Measurements from ENCODE around the gene KCNF1. TPM values are rescaled to one million over a fixed set of nuclear protein-coding genes. Genes with fewer than 3 reads are reported as not detected.

Gene KCNF1
- total RNA-seq, 1 experiment from 2014 or later: 1.2 TPM

DNA sequence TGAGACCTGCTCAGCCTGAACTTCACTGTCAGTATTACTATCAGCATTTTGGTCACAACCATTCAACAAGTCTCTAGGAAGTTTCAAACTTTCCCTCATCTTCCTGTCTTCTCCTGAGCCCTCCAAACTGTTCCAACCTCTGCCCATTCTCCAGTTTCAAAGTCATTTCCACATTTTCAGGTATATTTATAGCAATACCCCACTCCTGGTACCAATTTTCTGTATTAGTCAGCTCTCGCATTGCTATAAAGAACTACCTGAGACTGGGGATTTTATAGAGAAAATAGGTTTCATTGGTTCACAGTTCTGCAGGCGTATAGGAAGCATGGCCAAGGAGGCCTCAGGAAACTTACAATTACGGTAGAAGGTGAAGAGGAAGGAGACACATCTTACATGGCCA, 27.3 kb downstream of the KCNF1 start:
- peaks cover 11% of the 10 kb centered on the region for H3K36me3 Mint-ChIP-seq
- H3K4me1 Mint-ChIP-seq: peaks cover 31% of the 10 kb centered on the region
- no peak overlapping the region for H3K27ac Mint-ChIP-seq
- no peak for DNase-seq (ENCODE audit: low spot score)
- no peak overlapping the region for H3K4me3 Mint-ChIP-seq
- TF ChIP-seq ZNF671 (CRISPR knock-in tag; IDR thresholded peaks at IDR 0.05) (no peak), CREB1 (CRISPR knock-in tag; IDR thresholded peaks at IDR 0.05) (no peak), TEAD1 (CRISPR knock-in tag; IDR thresholded peaks at IDR 0.05) (no peak), JAZF1 (CRISPR knock-in tag; IDR thresholded peaks at IDR 0.05) (no peak), NR2C2 (CRISPR knock-in tag; IDR thresholded peaks at IDR 0.05) (no peak), RORB (CRISPR knock-in tag; IDR thresholded peaks at IDR 0.05) (no peak), ZNF317 (CRISPR knock-in tag; IDR thresholded peaks at IDR 0.05; ENCODE audit: borderline replicate concordance, low read depth) (no peak), SP1 (CRISPR knock-in tag; conservative IDR thresholded peaks at IDR 0.05) (no peak), GABPB1 (CRISPR knock-in tag; IDR thresholded peaks at IDR 0.05) (no peak), HMGA2 (CRISPR knock-in tag; IDR thresholded peaks at IDR 0.05) (no peak), NFE2L1 (CRISPR knock-in tag; IDR thresholded peaks at IDR 0.05) (no peak)
- TF ChIP-seq, protein P1, sequence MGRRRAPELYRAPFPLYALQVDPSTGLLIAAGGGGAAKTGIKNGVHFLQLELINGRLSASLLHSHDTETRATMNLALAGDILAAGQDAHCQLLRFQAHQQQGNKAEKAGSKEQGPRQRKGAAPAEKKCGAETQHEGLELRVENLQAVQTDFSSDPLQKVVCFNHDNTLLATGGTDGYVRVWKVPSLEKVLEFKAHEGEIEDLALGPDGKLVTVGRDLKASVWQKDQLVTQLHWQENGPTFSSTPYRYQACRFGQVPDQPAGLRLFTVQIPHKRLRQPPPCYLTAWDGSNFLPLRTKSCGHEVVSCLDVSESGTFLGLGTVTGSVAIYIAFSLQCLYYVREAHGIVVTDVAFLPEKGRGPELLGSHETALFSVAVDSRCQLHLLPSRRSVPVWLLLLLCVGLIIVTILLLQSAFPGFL (CRISPR knock-in tag; IDR thresholded peaks at IDR 0.05; ENCODE audit: borderline replicate concordance): no peak
- TF ChIP-seq, protein P2, sequence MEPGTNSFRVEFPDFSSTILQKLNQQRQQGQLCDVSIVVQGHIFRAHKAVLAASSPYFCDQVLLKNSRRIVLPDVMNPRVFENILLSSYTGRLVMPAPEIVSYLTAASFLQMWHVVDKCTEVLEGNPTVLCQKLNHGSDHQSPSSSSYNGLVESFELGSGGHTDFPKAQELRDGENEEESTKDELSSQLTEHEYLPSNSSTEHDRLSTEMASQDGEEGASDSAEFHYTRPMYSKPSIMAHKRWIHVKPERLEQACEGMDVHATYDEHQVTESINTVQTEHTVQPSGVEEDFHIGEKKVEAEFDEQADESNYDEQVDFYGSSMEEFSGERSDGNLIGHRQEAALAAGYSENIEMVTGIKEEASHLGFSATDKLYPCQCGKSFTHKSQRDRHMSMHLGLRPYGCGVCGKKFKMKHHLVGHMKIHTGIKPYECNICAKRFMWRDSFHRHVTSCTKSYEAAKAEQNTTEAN (CRISPR knock-in tag; IDR thresholded peaks at IDR 0.05): no peak
- TF ChIP-seq, protein P3, sequence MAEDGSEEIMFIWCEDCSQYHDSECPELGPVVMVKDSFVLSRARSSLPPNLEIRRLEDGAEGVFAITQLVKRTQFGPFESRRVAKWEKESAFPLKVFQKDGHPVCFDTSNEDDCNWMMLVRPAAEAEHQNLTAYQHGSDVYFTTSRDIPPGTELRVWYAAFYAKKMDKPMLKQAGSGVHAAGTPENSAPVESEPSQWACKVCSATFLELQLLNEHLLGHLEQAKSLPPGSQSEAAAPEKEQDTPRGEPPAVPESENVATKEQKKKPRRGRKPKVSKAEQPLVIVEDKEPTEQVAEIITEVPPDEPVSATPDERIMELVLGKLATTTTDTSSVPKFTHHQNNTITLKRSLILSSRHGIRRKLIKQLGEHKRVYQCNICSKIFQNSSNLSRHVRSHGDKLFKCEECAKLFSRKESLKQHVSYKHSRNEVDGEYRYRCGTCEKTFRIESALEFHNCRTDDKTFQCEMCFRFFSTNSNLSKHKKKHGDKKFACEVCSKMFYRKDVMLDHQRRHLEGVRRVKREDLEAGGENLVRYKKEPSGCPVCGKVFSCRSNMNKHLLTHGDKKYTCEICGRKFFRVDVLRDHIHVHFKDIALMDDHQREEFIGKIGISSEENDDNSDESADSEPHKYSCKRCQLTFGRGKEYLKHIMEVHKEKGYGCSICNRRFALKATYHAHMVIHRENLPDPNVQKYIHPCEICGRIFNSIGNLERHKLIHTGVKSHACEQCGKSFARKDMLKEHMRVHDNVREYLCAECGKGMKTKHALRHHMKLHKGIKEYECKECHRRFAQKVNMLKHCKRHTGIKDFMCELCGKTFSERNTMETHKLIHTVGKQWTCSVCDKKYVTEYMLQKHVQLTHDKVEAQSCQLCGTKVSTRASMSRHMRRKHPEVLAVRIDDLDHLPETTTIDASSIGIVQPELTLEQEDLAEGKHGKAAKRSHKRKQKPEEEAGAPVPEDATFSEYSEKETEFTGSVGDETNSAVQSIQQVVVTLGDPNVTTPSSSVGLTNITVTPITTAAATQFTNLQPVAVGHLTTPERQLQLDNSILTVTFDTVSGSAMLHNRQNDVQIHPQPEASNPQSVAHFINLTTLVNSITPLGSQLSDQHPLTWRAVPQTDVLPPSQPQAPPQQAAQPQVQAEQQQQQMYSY (CRISPR knock-in tag; IDR thresholded peaks at IDR 0.05): no peak
- TF ChIP-seq, protein P4, sequence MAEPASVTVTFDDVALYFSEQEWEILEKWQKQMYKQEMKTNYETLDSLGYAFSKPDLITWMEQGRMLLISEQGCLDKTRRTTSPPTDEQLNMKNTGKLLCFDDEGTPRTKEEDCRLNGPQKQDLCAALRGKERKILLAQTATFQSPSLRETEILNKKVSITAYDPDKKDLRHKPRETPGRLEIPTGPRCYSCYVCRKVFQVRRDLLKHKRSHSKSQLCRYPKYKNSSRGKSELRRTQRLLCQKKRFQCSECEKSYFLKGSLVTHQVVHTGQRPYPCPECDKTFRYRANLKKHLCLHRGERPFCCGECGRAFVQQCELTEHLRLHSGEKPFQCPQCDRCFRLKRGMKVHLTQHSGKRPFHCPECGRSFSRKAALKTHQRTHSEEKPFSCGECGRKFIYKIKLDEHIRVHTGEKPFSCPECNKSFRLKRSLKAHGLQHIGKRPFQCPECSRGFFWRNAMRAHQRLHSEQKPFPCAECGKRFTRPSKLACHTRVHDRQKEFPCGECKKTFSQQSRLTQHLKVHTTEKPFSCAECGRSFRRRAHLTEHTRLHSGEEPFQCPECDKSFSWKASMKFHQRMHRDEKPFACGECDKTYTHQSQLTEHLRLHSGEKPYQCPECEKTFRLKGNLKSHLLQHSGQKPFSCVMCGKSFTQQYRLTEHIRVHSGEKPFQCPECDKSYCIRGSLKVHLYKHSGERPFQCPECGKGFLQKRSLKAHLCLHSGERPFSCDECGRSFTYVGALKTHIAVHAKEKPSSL (CRISPR knock-in tag; conservative IDR thresholded peaks at IDR 0.05): no peak
- TF ChIP-seq, protein P5, sequence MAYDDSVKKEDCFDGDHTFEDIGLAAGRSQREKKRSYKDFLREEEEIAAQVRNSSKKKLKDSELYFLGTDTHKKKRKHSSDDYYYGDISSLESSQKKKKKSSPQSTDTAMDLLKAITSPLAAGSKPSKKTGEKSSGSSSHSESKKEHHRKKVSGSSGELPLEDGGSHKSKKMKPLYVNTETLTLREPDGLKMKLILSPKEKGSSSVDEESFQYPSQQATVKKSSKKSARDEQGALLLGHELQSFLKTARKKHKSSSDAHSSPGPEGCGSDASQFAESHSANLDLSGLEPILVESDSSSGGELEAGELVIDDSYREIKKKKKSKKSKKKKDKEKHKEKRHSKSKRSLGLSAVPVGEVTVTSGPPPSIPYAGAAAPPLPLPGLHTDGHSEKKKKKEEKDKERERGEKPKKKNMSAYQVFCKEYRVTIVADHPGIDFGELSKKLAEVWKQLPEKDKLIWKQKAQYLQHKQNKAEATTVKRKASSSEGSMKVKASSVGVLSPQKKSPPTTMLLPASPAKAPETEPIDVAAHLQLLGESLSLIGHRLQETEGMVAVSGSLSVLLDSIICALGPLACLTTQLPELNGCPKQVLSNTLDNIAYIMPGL (CRISPR knock-in tag; IDR thresholded peaks at IDR 0.05): no peak
- ChIA-PET POLR2A (no interaction called here), CTCF (interaction anchor here (1.4 kb wide), 1 partner anchor 29 kb away, joined by 4 read pairs; no protein-coding TSS in a partner anchor)
- H3K27me3 Mint-ChIP-seq (ENCODE audit: low read depth): peaks cover 4% of the 10 kb centered on the region; the same call in 1 of the 2 replicates
- no peak for ATAC-seq
- H3K9me3 Mint-ChIP-seq: peaks cover 22% of the 10 kb centered on the region

DNA sequence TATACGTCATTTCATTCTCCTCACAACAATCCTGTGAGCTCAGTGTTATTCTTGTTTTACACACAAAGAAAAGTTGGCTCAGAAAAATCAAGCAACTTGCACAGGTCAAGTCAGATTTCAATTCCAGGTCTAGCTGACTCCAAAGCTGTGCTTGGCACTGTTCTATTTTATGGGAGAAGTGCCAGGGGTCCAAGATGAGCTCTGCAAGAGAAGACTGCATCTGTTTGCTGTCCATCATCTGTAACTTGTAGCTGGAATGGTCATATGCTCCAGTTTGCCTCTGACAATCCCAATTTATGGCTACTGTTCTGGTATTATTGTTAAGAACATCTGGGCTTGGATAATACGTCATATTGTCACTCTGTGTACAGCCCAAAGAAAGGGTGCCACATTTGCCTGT, 28.9 kb downstream of the KCNF1 start:
- Mint-ChIP-seq H3K27me3 (ENCODE audit: low read depth) (peaks cover 4% of the 10 kb centered on the region; the same call in 1 of the 2 replicates), H3K36me3 (peaks cover 11% of the 10 kb centered on the region), H3K4me3 (no peak overlapping the region), H3K27ac (no peak overlapping the region), H3K9me3 (peaks cover 26% of the 10 kb centered on the region), H3K4me1 (peaks cover 18% of the 10 kb centered on the region)
- TF ChIP-seq RELA (CRISPR knock-in tag; IDR thresholded peaks at IDR 0.05; ENCODE audit: borderline replicate concordance) (no peak), FOXP1 (CRISPR knock-in tag; IDR thresholded peaks at IDR 0.05; ENCODE audit: borderline replicate concordance) (no peak), SMAD3 (CRISPR knock-in tag; IDR thresholded peaks at IDR 0.05; ENCODE audit: borderline replicate concordance) (no peak), NFE2L1 (CRISPR knock-in tag; IDR thresholded peaks at IDR 0.05) (no peak), FOXJ3 (CRISPR knock-in tag; IDR thresholded peaks at IDR 0.05; ENCODE audit: borderline replicate concordance) (no peak), NR2C2 (CRISPR knock-in tag; IDR thresholded peaks at IDR 0.05) (no peak), MXD4 (CRISPR knock-in tag; IDR thresholded peaks at IDR 0.05; ENCODE audit: borderline replicate concordance) (no peak), ZNF219 (CRISPR knock-in tag; IDR thresholded peaks at IDR 0.05; ENCODE audit: borderline replicate concordance) (no peak), ZNF416 (CRISPR knock-in tag; IDR thresholded peaks at IDR 0.05) (no peak)
- TF ChIP-seq, protein P5 (CRISPR knock-in tag; IDR thresholded peaks at IDR 0.05): no peak
- TF ChIP-seq, protein P6, sequence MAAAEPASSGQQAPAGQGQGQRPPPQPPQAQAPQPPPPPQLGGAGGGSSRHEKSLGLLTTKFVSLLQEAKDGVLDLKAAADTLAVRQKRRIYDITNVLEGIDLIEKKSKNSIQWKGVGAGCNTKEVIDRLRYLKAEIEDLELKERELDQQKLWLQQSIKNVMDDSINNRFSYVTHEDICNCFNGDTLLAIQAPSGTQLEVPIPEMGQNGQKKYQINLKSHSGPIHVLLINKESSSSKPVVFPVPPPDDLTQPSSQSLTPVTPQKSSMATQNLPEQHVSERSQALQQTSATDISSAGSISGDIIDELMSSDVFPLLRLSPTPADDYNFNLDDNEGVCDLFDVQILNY (CRISPR knock-in tag; IDR thresholded peaks at IDR 0.05): no peak
- POLR2A ChIA-PET: interaction anchor here (0.7 kb wide), 1 partner anchor 12 kb away, joined by 3 read pairs; no protein-coding TSS in a partner anchor
- CTCF ChIA-PET: no interaction called here
- ATAC-seq (no peak), DNase-seq (ENCODE audit: low spot score) (no peak)
